Body of pancreas (tissue), 4 donors: ENCODE data around the gene CREG2. TPM values are rescaled to one million over a fixed set of nuclear protein-coding genes. Genes with fewer than 3 reads are reported as not detected.

Experiments used
- ATAC-seq: fragments of 150-250 bp; one replicate; pipeline ENCODE4 v1.9.1; 2016
- DNase-seq, 4 donors: peaks; one replicate each; pipeline ENCODE4 v3.0.0-alpha.2; 2019
- H3K27ac ChIP-seq, 4 donors: fragments of 200-600 bp; sonication (generic); 1 replicate in 3 of 4; 2 replicates in 1 of 4; pipeline versions ENCODE4 v1.5.1 to v1.6.1; 2016 to 2019; ENCODE audit warnings: mild to moderate bottlenecking in 1 of 4, mixed read lengths in 1 of 4, moderate library complexity in 1 of 4
- H3K27me3 ChIP-seq, 2 donors: fragments of 200-600 bp; sonication (generic); one replicate each; pipeline ENCODE4 v1.6.0; 2016; ENCODE audit warnings: mild to moderate bottlenecking in 1 of 2
- H3K36me3 ChIP-seq, 2 donors: fragments of 200-600 bp; sonication (generic); replicated peaks in 1 of 2; 2 replicates each; pipeline ENCODE4 v1.5.1; 2016; ENCODE audit warnings: low read depth in 2 of 2; ENCODE audit not compliant: insufficient read depth in 1 of 2
- H3K4me1 ChIP-seq: fragments of 200-600 bp; sonication (generic); one replicate; pipeline ENCODE4 v1.6.0; 2016
- H3K4me3 ChIP-seq, 2 donors: fragments of 200-600 bp; sonication (generic); 1 replicate in 1 of 2; 2 replicates in 1 of 2; pipeline ENCODE4 v1.5.1; 2016 to 2019
- H3K9me3 ChIP-seq, 3 donors: fragments of 200-600 bp; sonication (generic); 1 replicate in 2 of 3; 2 replicates in 1 of 3; pipeline ENCODE4 v1.5.1; 2016
- POLR2A ChIP-seq, 3 donors: fragments of 450-650 bp; IDR thresholded peaks; one replicate each; pipeline ENCODE4 v1.6.1; 2016; ENCODE audit warnings: antibody characterized with exemption in 3 of 3, mild to moderate bottlenecking in 2 of 3
- WGBS, 2 donors: methylation state at CpG; one replicate each; pipeline ENCODE4 v1.1.5; 2017; 5-methylcytosine and 5-hydroxymethylcytosine counted together
- intact Hi-C: fragments of 100-400 bp; cut with DNase I; formaldehyde crosslinking; loops from one replicate; pipeline ENCODE4 v1.15.1; 2023
- total RNA-seq, 2 donors: library from RNA; depleted of rRNA; stranded (reverse); fragments of >200 nt; gene quantifications; one replicate each; pipeline ENCODE4 v1.1.0, GENCODE V29; 2016
- TF ChIP-seq, protein P1 (sequence below), 7 experiments: fragments of 450-650 bp in 4 of 7; fragments of 200-600 bp in 3 of 7; sonication (generic) in 3 of 7; IDR thresholded peaks; one replicate each; pipeline ENCODE4 v1.5.1; 2016 to 2019; ENCODE audit warnings: antibody characterized with exemption in 7 of 7

Gene CREG2
- total RNA-seq, 2 donors from 2014 or later, result not detected

DNA sequence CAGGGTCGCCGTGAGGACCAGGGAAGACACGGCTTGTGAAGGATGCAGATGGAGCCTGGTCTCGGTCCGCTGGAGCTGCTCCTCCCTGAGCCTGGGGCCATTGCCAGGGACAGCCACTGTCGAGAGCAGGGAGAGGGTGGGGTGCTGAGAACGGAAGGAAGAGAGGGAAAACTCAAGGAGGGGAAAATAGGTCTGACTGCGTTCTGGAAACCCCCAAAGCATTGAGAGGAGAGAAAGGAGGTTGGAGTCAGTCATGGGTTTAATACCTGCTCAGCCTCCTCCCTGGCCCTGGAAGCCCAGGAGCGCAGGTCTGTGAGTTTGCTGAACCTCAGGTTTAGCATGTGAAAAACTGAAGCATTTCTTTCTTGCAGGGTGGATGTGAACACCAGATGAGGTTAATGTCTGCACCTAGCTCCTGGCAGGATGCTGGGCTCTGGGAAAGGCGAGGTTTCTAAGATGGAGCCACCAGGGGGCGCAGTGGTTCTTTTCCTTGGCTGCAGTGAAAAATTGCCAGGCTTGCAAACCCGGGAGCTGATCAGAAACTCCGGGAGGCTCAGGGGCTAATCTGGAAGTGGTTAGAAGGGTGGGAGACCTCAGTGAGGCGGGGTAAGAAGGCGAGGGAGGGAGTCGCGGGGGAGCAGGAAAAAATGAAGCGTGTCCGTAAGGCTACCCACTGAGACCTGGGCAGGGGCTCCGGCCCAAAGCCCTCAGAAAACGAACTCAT, 45.2 kb downstream of the CREG2 start:
- Histone ChIP-seq H3K27ac (no peak overlapping the region), H3K36me3 (no peaks in the 10 kb centered on the region), H3K27me3 (no peaks in the 10 kb centered on the region), H3K9me3 (no peaks in the 10 kb centered on the region), H3K4me3 (no peak overlapping the region), H3K4me1 (no peaks in the 10 kb centered on the region)
- 44 to 47% methylated on average over 21 of the region's 21 CpGs for WGBS, 2 donors
- no peak for TF ChIP-seq POLR2A (IDR thresholded peaks at IDR 0.05)
- TF ChIP-seq, protein P1, sequence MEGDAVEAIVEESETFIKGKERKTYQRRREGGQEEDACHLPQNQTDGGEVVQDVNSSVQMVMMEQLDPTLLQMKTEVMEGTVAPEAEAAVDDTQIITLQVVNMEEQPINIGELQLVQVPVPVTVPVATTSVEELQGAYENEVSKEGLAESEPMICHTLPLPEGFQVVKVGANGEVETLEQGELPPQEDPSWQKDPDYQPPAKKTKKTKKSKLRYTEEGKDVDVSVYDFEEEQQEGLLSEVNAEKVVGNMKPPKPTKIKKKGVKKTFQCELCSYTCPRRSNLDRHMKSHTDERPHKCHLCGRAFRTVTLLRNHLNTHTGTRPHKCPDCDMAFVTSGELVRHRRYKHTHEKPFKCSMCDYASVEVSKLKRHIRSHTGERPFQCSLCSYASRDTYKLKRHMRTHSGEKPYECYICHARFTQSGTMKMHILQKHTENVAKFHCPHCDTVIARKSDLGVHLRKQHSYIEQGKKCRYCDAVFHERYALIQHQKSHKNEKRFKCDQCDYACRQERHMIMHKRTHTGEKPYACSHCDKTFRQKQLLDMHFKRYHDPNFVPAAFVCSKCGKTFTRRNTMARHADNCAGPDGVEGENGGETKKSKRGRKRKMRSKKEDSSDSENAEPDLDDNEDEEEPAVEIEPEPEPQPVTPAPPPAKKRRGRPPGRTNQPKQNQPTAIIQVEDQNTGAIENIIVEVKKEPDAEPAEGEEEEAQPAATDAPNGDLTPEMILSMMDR (IDR thresholded peaks at IDR 0.05), result peak; percentile 56 to 74 (median 66)
- ATAC-seq (peak; percentile 50), DNase-seq (peak; percentile 74 to 81 (median 76))
- intact Hi-C loops, result no loop called here

DNA sequence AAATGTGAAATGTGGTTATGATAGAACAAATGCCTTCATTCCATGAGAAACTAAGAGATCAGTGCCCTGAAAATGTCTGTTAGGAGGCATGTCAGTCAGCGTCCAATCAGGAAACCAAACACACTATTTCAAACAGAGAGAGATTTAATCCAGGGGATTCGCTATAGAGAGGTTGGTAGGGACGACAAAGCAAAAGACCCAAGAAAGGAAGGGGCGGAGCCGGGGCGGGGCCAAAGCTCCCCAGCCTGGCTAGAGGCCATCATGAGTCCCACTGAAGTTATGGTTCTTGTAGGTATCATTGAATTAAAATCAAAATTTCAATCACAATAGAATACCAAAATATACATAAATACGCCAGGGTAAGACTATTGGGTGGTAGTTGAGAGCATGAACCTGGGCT, 45.9 kb downstream of the CREG2 start:
- Histone ChIP-seq H3K4me3 (no peak overlapping the region), H3K36me3 (no peaks in the 10 kb centered on the region), H3K27ac (no peak overlapping the region), H3K9me3 (no peaks in the 10 kb centered on the region), H3K27me3 (no peaks in the 10 kb centered on the region), H3K4me1 (no peaks in the 10 kb centered on the region)
- TF ChIP-seq, protein P1 (IDR thresholded peaks at IDR 0.05), result no peak
- no peak for TF ChIP-seq POLR2A (IDR thresholded peaks at IDR 0.05)
- DNase-seq (no peak), ATAC-seq (no peak)
- intact Hi-C loops, result no loop called here
- WGBS, 2 donors, result 70 to 78% methylated on average over 7 of the region's 7 CpGs

- no peak overlapping the region for H3K4me3 ChIP-seq
- ATAC-seq (no peak), DNase-seq (no peak)
- no peaks in the 10 kb centered on the region for H3K36me3 ChIP-seq
- TF ChIP-seq, protein P1 (IDR thresholded peaks at IDR 0.05), result no peak
- TF ChIP-seq POLR2A (IDR thresholded peaks at IDR 0.05), result no peak
- intact Hi-C loops, result no loop called here
- no peaks in the 10 kb centered on the region for H3K9me3 ChIP-seq
- H3K4me1 ChIP-seq, result no peaks in the 10 kb centered on the region
- WGBS, 2 donors, result 81 to 89% methylated on average over 1 of the region's 1 CpG
- H3K27me3 ChIP-seq, result no peaks in the 10 kb centered on the region
- no peak overlapping the region for H3K27ac ChIP-seq
Observed at GRCh38 chr2:101340141-101340551, 47.2 kb downstream of the CREG2 start.

GRCh38 chr2:101339266-101339880, 47.9 kb downstream of the CREG2 start:
- 74 to 76% methylated on average over 4 of the region's 4 CpGs for WGBS, 2 donors
- no peaks in the 10 kb centered on the region for H3K4me1 ChIP-seq
- H3K9me3 ChIP-seq, result no peaks in the 10 kb centered on the region
- no peaks in the 10 kb centered on the region for H3K36me3 ChIP-seq
- no peak overlapping the region for H3K27ac ChIP-seq
- TF ChIP-seq, protein P1 (IDR thresholded peaks at IDR 0.05), result no peak
- TF ChIP-seq POLR2A (IDR thresholded peaks at IDR 0.05), result no peak
- no peak overlapping the region for H3K4me3 ChIP-seq
- no peak for ATAC-seq
- no peak for DNase-seq
- intact Hi-C loops, result no loop called here
- H3K27me3 ChIP-seq, result no peaks in the 10 kb centered on the region
